IMR-90 (cell line): ENCODE results near the gene SUDS3.

ENCODE experiments used
- BHLHE40 ChIP-seq: fragments of 150-350 bp; IDR thresholded peaks from 2 replicates; pipeline ENCODE4 v1.6.1; 2016; ENCODE audit warnings: mild to moderate bottlenecking, low read depth, low read length
- CTCF ChIP-seq: conservative IDR thresholded peaks from 2 replicates; pipeline ENCODE4 v1.5.1; 2012; ENCODE audit warnings: mild to moderate bottlenecking, low read depth, low read length, improper control_type of control experiment
- FOS ChIP-seq: fragments of 150-350 bp; IDR thresholded peaks from 2 replicates; pipeline ENCODE4 v1.6.1; 2016; ENCODE audit warnings: low read depth, low read length
- MAZ ChIP-seq: IDR thresholded peaks from 2 replicates; pipeline ENCODE4 v1.6.1; 2012; ENCODE audit warnings: low read depth, mild to moderate bottlenecking, low read length, improper control_type of control experiment, moderate library complexity, borderline replicate concordance
- POLR2A ChIP-seq: IDR thresholded peaks from 2 replicates; pipeline ENCODE4 v1.6.1; 2012; ENCODE audit warnings: mild to moderate bottlenecking, low read depth, low read length
- SMC3 ChIP-seq: fragments of 150-350 bp; IDR thresholded peaks from 2 replicates; pipeline ENCODE4 v1.6.1; 2016; ENCODE audit warnings: low read depth, mild to moderate bottlenecking, antibody characterized with exemption, low read length, moderate library complexity
- USF2 ChIP-seq: fragments of 150-350 bp; IDR thresholded peaks from 2 replicates; pipeline ENCODE4 v1.6.1; 2017; ENCODE audit warnings: mild to moderate bottlenecking, antibody characterized with exemption, low read length, low read depth

- TF ChIP-seq CTCF, result no peak
- no peak for TF ChIP-seq SMC3
- no peak for TF ChIP-seq BHLHE40
- no peak for TF ChIP-seq MAZ
- no peak for TF ChIP-seq USF2
- no peak for TF ChIP-seq POLR2A
- no peak for TF ChIP-seq FOS
Observed at GRCh38 chr12:118447181-118447580, 70.8 kb downstream of the SUDS3 start.
